Vagina (tissue), 2 donors: Measurements from ENCODE around the gene C3orf20.

ENCODE experiments used
- CTCF ChIP-seq, 3 experiments: fragments of 450-650 bp in 2 of 3; fragments of 200-600 bp in 1 of 3; sonication (generic) in 1 of 3; IDR thresholded peaks; one replicate each; pipeline ENCODE4 v1.5.1; 2017 to 2019; ENCODE audit warnings: antibody characterized with exemption in 3 of 3, mild to moderate bottlenecking in 2 of 3, moderate library complexity in 2 of 3
- POLR2A ChIP-seq, 2 donors: fragments of 450-650 bp; IDR thresholded peaks; one replicate each; pipeline ENCODE4 v1.6.1; 2017; ENCODE audit warnings: antibody characterized with exemption in 2 of 2, mild to moderate bottlenecking in 2 of 2, moderate library complexity in 2 of 2
- POLR2AphosphoS5 ChIP-seq, 2 donors: sonication (generic); formaldehyde crosslinking; IDR thresholded peaks; one replicate each; pipeline ENCODE4 v1.9.0; 2017; ENCODE audit warnings: antibody characterized with exemption in 2 of 2, mild to moderate bottlenecking in 2 of 2, low read depth in 1 of 2; ENCODE audit not compliant: insufficient read depth in 1 of 2

- TF ChIP-seq CTCF (IDR thresholded peaks at IDR 0.05) (no peak), POLR2A (IDR thresholded peaks at IDR 0.05) (no peak), POLR2AphosphoS5 (IDR thresholded peaks at IDR 0.05; ENCODE audit: insufficient read depth in 1 of 2, low read depth in 1 of 2) (no peak)
These were observed 144.7 kb downstream of the C3orf20 start for GRCh38 chr3:14819671-14820070.
